Karpas-422 (cell line): ENCODE measurements around the gene CHRNA1. TPM values are rescaled to one million over a fixed set of nuclear protein-coding genes. Genes with fewer than 3 reads are reported as not detected.

Experiments
- DNase-seq: peaks from one replicate; pipeline ENCODE4 v3.0.0-alpha.2; 2015
- H2AFZ ChIP-seq: fragments of 200-600 bp; sonication (generic); 2 replicates; pipeline ENCODE4 v1.6.1; 2014; ENCODE audit warnings: antibody characterized with exemption, low read length, mixed read lengths
- H3K27ac ChIP-seq: fragments of 200-600 bp; sonication (generic); 2 replicates; pipeline ENCODE4 v1.5.1; 2014; ENCODE audit warnings: mild to moderate bottlenecking, low read length, moderate library complexity
- H3K27me3 ChIP-seq: fragments of 200-600 bp; sonication (generic); 2 replicates; pipeline ENCODE4 v1.6.1; 2014; ENCODE audit warnings: low read length, mixed read lengths
- H3K36me3 ChIP-seq: fragments of 200-600 bp; sonication (generic); 2 replicates; pipeline ENCODE4 v1.6.1; 2014; ENCODE audit warnings: low read length, mixed read lengths; ENCODE audit not compliant: insufficient read depth
- H3K4me1 ChIP-seq: fragments of 200-600 bp; sonication (generic); 2 replicates; pipeline ENCODE4 v1.6.1; 2014; ENCODE audit warnings: mild to moderate bottlenecking, low read length, mixed read lengths
- H3K4me2 ChIP-seq: fragments of 200-600 bp; sonication (generic); 2 replicates; pipeline ENCODE4 v1.6.1; 2014; ENCODE audit warnings: low read length, low read depth, mild to moderate bottlenecking; ENCODE audit not compliant: poor library complexity, severe bottlenecking
- H3K4me3 ChIP-seq: fragments of 200-600 bp; sonication (generic); 2 replicates; pipeline ENCODE4 v1.5.1; 2014; ENCODE audit warnings: mild to moderate bottlenecking, antibody characterized with exemption, low read length, mixed read lengths
- H3K79me2 ChIP-seq: fragments of 200-600 bp; sonication (generic); 2 replicates; pipeline ENCODE4 v1.6.1; 2014; ENCODE audit warnings: mild to moderate bottlenecking, low read length, mixed read lengths
- H3K9ac ChIP-seq: fragments of 200-600 bp; sonication (generic); 2 replicates; pipeline ENCODE4 v1.6.0; 2014; ENCODE audit warnings: low read length
- H3K9me2 ChIP-seq: fragments of 200-600 bp; sonication (generic), shearing (Covaris generic); replicated peaks from 2 replicates; pipeline ENCODE4 v1.6.0; 2014; ENCODE audit warnings: mild to moderate bottlenecking, low read length, moderate library complexity; ENCODE audit not compliant: insufficient read depth
- H3K9me3 ChIP-seq: fragments of 300-700, 200-600 bp; sonication (generic); 2 replicates; pipeline ENCODE4 v1.6.1; 2014; ENCODE audit warnings: low read length, mixed read lengths
- H4K20me1 ChIP-seq: fragments of 200-600 bp; sonication (generic); 2 replicates; pipeline ENCODE4 v1.6.1; 2014; ENCODE audit warnings: mild to moderate bottlenecking, antibody characterized with exemption, low read length, low read depth; ENCODE audit not compliant: insufficient read depth
- total RNA-seq: library from RNA; depleted of rRNA; stranded (reverse); fragments of >200 nt; shearing (Covaris generic); gene quantifications from 2 replicates; pipeline ENCODE4 v1.2.3, GENCODE V29; 2014; ENCODE audit warnings: low replicate concordance

The CHRNA1 gene
- total RNA-seq, 1 experiment from 2014 or later: not detected

DNA sequence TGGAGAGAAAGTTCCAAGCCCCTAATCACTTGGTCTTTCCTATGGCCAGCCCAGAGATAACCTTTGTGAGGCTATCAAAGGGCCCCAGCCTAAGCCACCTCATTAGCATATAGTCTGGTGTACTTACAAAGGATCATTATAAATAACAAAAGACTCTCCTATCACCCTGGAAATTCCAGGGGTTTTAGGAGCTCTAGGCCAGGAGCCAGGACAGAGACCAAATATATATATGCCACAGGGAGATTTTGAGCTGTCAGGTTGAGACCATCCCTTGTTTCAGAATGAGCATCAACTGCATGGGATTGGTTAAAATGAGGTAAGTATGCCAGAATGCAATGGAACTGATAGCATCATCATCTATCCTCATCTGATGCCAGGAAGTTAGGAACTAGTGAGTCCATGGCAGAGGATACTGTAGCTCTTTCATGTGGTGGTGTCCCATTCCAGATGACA is 32.1 kb upstream of the CHRNA1 start:
- no peak for DNase-seq
- Histone ChIP-seq H3K9ac (no peak overlapping the region), H3K9me3 (no peaks in the 10 kb centered on the region), H4K20me1 (no peaks in the 10 kb centered on the region), H3K27me3 (no peaks in the 10 kb centered on the region), H3K79me2 (no peaks in the 10 kb centered on the region), H3K27ac (no peak overlapping the region), H3K9me2 (no peaks in the 10 kb centered on the region), H3K4me1 (no peaks in the 10 kb centered on the region), H3K4me3 (no peak overlapping the region), H3K36me3 (no peaks in the 10 kb centered on the region), H3K4me2 (no peak overlapping the region), H2AFZ (no peak overlapping the region)

DNA sequence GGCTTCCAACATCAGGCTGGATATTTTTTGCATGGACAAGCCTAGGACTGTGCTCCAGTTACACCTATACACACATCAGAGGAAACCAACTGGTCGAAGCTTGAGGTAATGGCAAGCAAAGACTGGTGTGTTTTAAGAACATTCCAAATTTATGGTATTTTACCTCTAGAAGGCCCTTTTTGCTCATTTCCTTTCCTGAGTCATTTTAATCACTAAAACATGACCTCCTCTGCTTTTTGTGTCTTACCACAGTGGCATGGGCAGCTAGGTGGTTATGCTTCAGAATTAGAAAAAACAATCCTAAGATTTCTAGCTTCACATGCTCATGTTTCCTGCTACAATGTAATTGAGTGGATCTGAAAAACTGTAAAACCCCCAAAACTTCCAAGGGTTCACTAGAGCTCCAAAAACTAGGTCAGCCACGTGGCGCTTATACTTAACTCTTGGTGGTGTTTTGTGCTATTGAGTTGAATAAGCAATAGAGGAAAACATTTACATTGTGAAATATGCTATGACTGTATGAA is 30.6 kb upstream of the CHRNA1 start:
- Histone ChIP-seq H3K9ac (no peak overlapping the region), H3K36me3 (no peaks in the 10 kb centered on the region), H3K4me3 (no peak overlapping the region), H3K9me3 (no peaks in the 10 kb centered on the region), H4K20me1 (no peaks in the 10 kb centered on the region), H3K4me1 (no peaks in the 10 kb centered on the region), H2AFZ (no peak overlapping the region), H3K27me3 (no peaks in the 10 kb centered on the region), H3K4me2 (no peak overlapping the region), H3K27ac (no peak overlapping the region), H3K9me2 (no peaks in the 10 kb centered on the region), H3K79me2 (no peaks in the 10 kb centered on the region)
- DNase-seq: no peak

DNA sequence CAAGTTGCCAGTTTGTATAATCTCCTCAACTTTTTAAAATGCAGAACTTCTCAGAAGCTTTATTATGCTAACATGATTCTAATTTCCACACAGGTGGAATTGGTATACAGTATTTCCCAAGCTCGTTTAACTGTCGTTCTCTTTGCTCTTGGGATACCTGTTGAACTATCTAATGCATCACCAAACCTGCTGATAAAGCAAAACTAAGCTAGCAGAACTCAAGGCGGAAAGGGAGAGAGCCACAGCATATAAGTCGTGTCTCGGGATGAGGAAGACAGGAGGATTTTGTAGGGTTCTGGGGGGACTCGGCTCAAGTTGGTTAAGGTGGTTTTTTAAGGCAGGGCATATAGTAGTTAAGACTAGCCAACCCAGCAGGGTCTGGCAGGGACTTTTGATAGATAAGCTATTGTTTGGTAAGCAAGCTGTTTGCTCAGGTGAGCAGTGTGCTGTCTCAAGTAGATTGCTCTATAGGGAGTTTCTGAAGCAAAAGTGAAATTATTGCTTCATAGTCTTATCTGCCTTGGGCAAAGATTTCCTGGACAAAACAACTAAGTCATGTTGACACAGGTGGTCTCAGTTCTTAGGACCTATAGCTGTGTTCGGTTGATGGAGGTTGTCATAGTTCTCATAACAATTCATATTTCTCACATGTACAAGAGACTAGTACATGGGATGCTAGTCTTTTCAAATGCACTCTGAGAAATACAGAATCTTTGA is 28.2 kb upstream of the CHRNA1 start:
- Histone ChIP-seq H3K27ac (no peak overlapping the region), H3K4me2 (no peak overlapping the region), H3K9me3 (no peaks in the 10 kb centered on the region), H3K4me3 (no peak overlapping the region), H3K27me3 (no peaks in the 10 kb centered on the region), H2AFZ (no peak overlapping the region), H4K20me1 (no peaks in the 10 kb centered on the region), H3K36me3 (no peaks in the 10 kb centered on the region), H3K4me1 (no peaks in the 10 kb centered on the region), H3K9me2 (no peaks in the 10 kb centered on the region), H3K79me2 (no peaks in the 10 kb centered on the region), H3K9ac (no peak overlapping the region)
- DNase-seq: no peak

DNA sequence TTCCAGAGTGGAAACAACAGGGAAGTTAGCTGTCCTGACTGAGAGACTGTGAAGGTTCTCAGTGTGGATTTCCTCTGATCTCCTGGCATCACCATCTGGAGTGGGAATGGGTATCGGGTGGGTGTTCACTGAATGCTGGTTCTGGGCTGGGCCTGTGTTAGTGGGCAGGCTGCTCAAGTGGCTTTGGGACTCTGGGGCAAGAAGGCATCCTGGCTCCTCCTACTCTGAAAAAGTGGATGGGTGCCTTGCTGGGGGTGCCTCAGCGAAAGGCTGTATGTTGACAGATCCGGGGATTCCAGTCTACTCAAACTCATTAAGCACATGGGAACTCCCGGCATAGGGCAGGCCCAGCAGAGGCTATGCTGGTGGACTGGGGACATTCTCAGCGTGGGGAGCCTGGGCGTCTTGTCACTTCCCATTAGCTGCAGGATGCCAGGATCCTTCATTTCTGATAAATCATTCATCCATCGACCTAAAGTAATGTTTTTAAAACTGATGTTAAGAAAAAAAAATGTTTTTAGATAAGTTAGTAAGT is 27.5 kb upstream of the CHRNA1 start:
- H4K20me1 ChIP-seq: no peaks in the 10 kb centered on the region
- H3K9ac ChIP-seq: no peak overlapping the region
- no peak overlapping the region for H3K4me3 ChIP-seq
- no peak for DNase-seq
- H3K79me2 ChIP-seq: no peaks in the 10 kb centered on the region
- H3K4me2 ChIP-seq: no peak overlapping the region
- H3K36me3 ChIP-seq: no peaks in the 10 kb centered on the region
- H3K27me3 ChIP-seq: no peaks in the 10 kb centered on the region
- no peaks in the 10 kb centered on the region for H3K9me3 ChIP-seq
- no peaks in the 10 kb centered on the region for H3K4me1 ChIP-seq
- no peak overlapping the region for H2AFZ ChIP-seq
- no peak overlapping the region for H3K27ac ChIP-seq
- H3K9me2 ChIP-seq: no peaks in the 10 kb centered on the region

DNA sequence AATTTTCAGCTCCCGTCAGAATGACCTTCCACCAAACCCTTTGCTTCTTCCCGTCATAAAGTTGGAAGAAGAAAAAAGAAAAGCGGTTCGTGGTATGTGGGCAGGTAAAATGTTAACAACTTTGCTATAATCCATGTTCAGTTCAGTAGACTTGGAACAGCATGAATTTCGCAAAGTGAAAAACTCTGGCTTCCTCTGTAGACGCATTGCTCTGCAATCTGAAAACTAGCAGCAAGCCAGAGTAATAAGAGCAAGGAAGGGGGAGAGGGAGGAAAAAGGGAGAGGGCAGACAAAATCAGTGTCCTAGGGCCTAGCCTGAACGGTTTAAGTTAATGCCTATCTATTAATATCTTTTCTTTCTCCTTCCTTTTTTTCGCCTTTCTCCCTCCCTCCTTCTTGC is 26.7 kb upstream of the CHRNA1 start:
- no peaks in the 10 kb centered on the region for H3K4me1 ChIP-seq
- H2AFZ ChIP-seq: no peak overlapping the region
- H3K9me2 ChIP-seq: no peaks in the 10 kb centered on the region
- no peak overlapping the region for H3K9ac ChIP-seq
- H3K9me3 ChIP-seq: no peaks in the 10 kb centered on the region
- H3K4me3 ChIP-seq: no peak overlapping the region
- H3K79me2 ChIP-seq: no peaks in the 10 kb centered on the region
- no peaks in the 10 kb centered on the region for H3K27me3 ChIP-seq
- H3K27ac ChIP-seq: no peak overlapping the region
- no peak overlapping the region for H3K4me2 ChIP-seq
- no peaks in the 10 kb centered on the region for H3K36me3 ChIP-seq
- H4K20me1 ChIP-seq: no peaks in the 10 kb centered on the region
- no peak for DNase-seq

DNA sequence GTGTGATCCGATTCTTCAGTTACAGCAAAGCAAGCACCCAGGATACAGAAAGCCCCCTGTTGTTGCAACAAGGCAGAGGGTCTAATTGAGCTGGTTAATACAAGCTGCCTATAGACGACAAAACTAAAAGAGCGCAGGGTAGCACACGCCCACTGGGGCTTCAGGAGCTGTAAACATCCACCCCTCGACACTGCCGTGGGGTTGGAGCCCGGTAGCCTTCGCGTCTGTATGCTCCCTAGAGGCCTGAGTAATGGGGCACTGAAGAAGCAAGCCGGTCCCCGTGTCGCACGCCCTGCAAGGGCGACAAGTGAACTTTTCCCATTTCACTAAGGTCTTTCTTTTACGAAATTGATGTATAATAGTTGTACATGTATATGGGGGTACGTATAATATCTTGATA is 24.7 kb upstream of the CHRNA1 start:
- Histone ChIP-seq H3K9me2 (no peaks in the 10 kb centered on the region), H3K36me3 (no peaks in the 10 kb centered on the region), H3K9me3 (no peaks in the 10 kb centered on the region), H2AFZ (no peak overlapping the region), H3K27me3 (no peaks in the 10 kb centered on the region), H3K9ac (no peak overlapping the region), H3K4me3 (no peak overlapping the region), H4K20me1 (no peaks in the 10 kb centered on the region), H3K4me2 (no peak overlapping the region), H3K79me2 (no peaks in the 10 kb centered on the region), H3K4me1 (no peaks in the 10 kb centered on the region), H3K27ac (no peak overlapping the region)
- DNase-seq: no peak

DNA sequence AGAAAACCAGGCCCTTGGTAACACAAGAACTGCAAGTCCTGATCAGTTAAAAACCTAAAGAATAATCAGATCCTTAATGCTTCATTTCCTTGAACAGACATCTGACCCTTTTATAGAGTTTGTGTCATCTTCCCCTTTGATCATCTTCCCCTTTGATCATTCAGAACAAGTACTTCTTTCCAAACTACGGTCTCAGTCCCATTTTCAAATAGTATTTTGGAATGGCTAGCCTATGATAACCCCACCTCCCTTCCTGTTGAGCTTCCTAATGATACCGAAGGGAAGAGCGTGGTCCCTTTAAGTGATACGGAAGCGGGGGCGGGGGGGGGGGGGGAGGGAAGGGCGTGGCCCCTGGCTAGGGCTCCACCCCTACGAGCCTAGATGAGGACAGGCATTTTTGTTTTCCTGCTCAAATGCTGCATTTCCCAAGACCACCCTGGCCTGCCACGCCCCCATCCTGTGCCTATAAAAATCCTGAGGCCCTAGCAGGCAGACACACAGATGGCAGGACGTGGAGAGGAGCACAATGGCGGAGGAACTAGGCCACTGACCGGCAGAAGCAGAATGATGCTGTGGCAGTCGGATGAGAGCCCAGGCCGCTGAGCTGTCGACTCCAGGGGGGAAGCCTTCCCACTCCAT is 24.1 kb upstream of the CHRNA1 start:
- Histone ChIP-seq H3K4me1 (no peaks in the 10 kb centered on the region), H3K4me2 (no peak overlapping the region), H3K27me3 (no peaks in the 10 kb centered on the region), H3K4me3 (no peak overlapping the region), H3K9ac (no peak overlapping the region), H3K9me3 (no peaks in the 10 kb centered on the region), H3K79me2 (no peaks in the 10 kb centered on the region), H3K27ac (no peak overlapping the region), H4K20me1 (no peaks in the 10 kb centered on the region), H2AFZ (no peak overlapping the region; the same call in 1 of the 2 replicates), H3K36me3 (no peaks in the 10 kb centered on the region), H3K9me2 (no peaks in the 10 kb centered on the region)
- DNase-seq: peak; percentile 44

DNA sequence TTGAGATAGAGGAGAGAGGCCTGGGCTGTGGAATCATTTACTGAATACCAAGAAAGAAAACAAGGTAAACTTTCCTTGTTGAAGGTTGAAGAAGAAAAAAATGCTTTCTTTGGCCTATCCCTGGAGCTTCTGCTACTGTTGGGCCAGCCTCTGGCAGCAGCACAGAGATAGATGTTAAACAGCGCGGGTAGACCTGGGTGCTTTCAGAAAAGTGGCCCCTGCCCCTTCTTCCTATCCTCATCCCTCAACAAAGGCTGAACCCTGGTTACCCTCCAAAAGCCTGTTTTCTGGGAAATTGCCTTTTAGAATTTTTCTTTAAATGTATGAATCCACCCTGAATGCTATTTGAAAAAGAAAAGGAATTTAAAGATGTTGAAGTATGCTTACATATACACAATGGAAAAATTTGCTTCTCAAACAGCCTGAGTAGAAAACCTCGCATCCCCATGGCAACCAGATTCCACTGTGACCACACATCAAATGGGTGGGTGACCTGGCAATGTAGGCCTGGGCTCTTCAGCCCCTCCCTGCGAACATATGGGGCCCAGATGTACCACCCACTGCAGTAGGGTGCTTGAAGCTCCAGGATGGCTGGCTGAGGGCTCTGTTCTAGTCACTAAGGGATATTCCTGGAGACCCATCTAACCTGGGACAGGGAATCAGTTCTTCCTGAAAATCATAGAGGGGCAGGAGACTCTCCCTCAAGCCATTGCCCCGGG is 23.4 kb upstream of the CHRNA1 start:
- no peak overlapping the region for H3K9ac ChIP-seq
- no peaks in the 10 kb centered on the region for H3K9me3 ChIP-seq
- H4K20me1 ChIP-seq: no peaks in the 10 kb centered on the region
- no peak overlapping the region for H3K4me2 ChIP-seq
- H3K27ac ChIP-seq: no peak overlapping the region
- no peak overlapping the region for H3K4me3 ChIP-seq
- H3K27me3 ChIP-seq: no peaks in the 10 kb centered on the region
- H3K9me2 ChIP-seq: no peaks in the 10 kb centered on the region
- H2AFZ ChIP-seq: no peak overlapping the region; the same call in 1 of the 2 replicates
- no peaks in the 10 kb centered on the region for H3K4me1 ChIP-seq
- H3K36me3 ChIP-seq: no peaks in the 10 kb centered on the region
- no peaks in the 10 kb centered on the region for H3K79me2 ChIP-seq
- DNase-seq: no peak
